Trophoblast cell (in vitro differentiated cells and primary cell): ENCODE data around the gene CAD.

Source experiments
- DNase-seq, 2 donors: peaks; one replicate each; pipeline ENCODE4 v3.0.0-alpha.2; 2016
- H2AFZ ChIP-seq: 2 replicates; pipeline ENCODE4 v1.6.1; 2013; ENCODE audit warnings: low read length, moderate library complexity, mild to moderate bottlenecking; ENCODE audit not compliant: insufficient read depth, poor library complexity
- H2AK5ac ChIP-seq: 2 replicates; pipeline ENCODE4 v1.6.1; 2013; ENCODE audit warnings: mild to moderate bottlenecking, low read length
- H2BK120ac ChIP-seq: 2 replicates; pipeline ENCODE4 v1.6.1; 2013; ENCODE audit warnings: low read length, mild to moderate bottlenecking, moderate library complexity; ENCODE audit not compliant: insufficient read depth, poor library complexity
- H2BK12ac ChIP-seq: 2 replicates; pipeline ENCODE4 v1.6.1; 2013; ENCODE audit warnings: mild to moderate bottlenecking, low read length, moderate library complexity
- H2BK5ac ChIP-seq: 2 replicates; pipeline ENCODE4 v1.6.1; 2013; ENCODE audit warnings: low read length, low read depth, moderate library complexity, mild to moderate bottlenecking; ENCODE audit not compliant: poor library complexity
- H3K14ac ChIP-seq: 2 replicates; pipeline ENCODE4 v1.6.1; 2013; ENCODE audit warnings: mild to moderate bottlenecking, low read length
- H3K18ac ChIP-seq: 2 replicates; pipeline ENCODE4 v1.6.1; 2013; ENCODE audit warnings: mild to moderate bottlenecking, low read length
- H3K23ac ChIP-seq: 2 replicates; pipeline ENCODE4 v1.6.1; 2013; ENCODE audit warnings: low read length
- H3K27ac ChIP-seq: 2 replicates; pipeline ENCODE4 v1.5.1; 2013; ENCODE audit warnings: low read depth, mild to moderate bottlenecking, inconsistent platforms, low read length, moderate library complexity
- H3K27me3 ChIP-seq: 2 replicates; pipeline ENCODE4 v1.6.1; 2013; ENCODE audit warnings: inconsistent platforms, mild to moderate bottlenecking, low read length, moderate library complexity; ENCODE audit not compliant: insufficient read depth
- H3K36me3 ChIP-seq, 2 experiments: 1 replicate in 1 of 2; 2 replicates in 1 of 2; pipeline ENCODE4 v1.6.1; 2013; ENCODE audit warnings: low read length in 2 of 2, mild to moderate bottlenecking in 2 of 2, moderate library complexity in 1 of 2; ENCODE audit not compliant: insufficient read depth in 2 of 2, control insufficient read depth in 1 of 2
- H3K4ac ChIP-seq: 2 replicates; pipeline ENCODE4 v1.6.1; 2013; ENCODE audit warnings: low read depth, mild to moderate bottlenecking, low read length, moderate library complexity
- H3K4me1 ChIP-seq, 2 experiments: 1 replicate in 1 of 2; 2 replicates in 1 of 2; pipeline ENCODE4 v1.6.1; 2013; ENCODE audit warnings: low read length in 2 of 2, mild to moderate bottlenecking in 2 of 2, moderate library complexity in 1 of 2; ENCODE audit not compliant: insufficient read depth in 2 of 2, control insufficient read depth in 1 of 2
- H3K4me2 ChIP-seq: 2 replicates; pipeline ENCODE4 v1.6.1; 2013; ENCODE audit warnings: inconsistent platforms, mild to moderate bottlenecking, low read length, moderate library complexity
- H3K4me3 ChIP-seq: 2 replicates; pipeline ENCODE4 v1.5.1; 2013; ENCODE audit warnings: mild to moderate bottlenecking, low read depth, low read length, inconsistent platforms
- H3K79me1 ChIP-seq: one replicate; pipeline ENCODE4 v1.6.1; 2013; ENCODE audit warnings: low read length
- H3K79me2 ChIP-seq: 2 replicates; pipeline ENCODE4 v1.6.1; 2013; ENCODE audit warnings: low read length, mild to moderate bottlenecking; ENCODE audit not compliant: control insufficient read depth, insufficient read depth, poor library complexity
- H3K9ac ChIP-seq: 2 replicates; pipeline ENCODE4 v1.6.1; 2013; ENCODE audit warnings: mild to moderate bottlenecking, low read length
- H3K9me3 ChIP-seq: 2 replicates; pipeline ENCODE4 v1.6.1; 2013; ENCODE audit warnings: low read depth, mild to moderate bottlenecking, control low read depth, inconsistent platforms, low read length; ENCODE audit not compliant: insufficient read depth
- H4K12ac ChIP-seq: 2 replicates; pipeline ENCODE4 v1.6.1; 2013; ENCODE audit warnings: low read depth, mild to moderate bottlenecking, low read length, moderate library complexity
- H4K8ac ChIP-seq: 2 replicates; pipeline ENCODE4 v1.6.1; 2013; ENCODE audit warnings: low read depth, mild to moderate bottlenecking, low read length, moderate library complexity
- H4K91ac ChIP-seq: one replicate; pipeline ENCODE4 v1.6.1; 2013; ENCODE audit warnings: low read depth, mild to moderate bottlenecking, low read length, moderate library complexity
- WGBS: extraction: QIAGEN DNeasy Blood & Tissue Kit; methylation state at CpG from one replicate; pipeline ENCODE4 v1.1.7; 2013; ENCODE audit warnings: missing lambda C conversion rate; ENCODE audit not compliant: insufficient read length, insufficient coverage; ENCODE audit errors: extremely low coverage; 5-methylcytosine and 5-hydroxymethylcytosine counted together

The CAD gene

GRCh38 chr2:27205206-27205605, 12.0 kb upstream of the CAD start:
- peaks cover 15% of the 10 kb centered on the region for H3K79me1 ChIP-seq
- H3K14ac ChIP-seq: no peak overlapping the region
- no peak overlapping the region for H3K4me3 ChIP-seq
- no peak overlapping the region for H2AFZ ChIP-seq
- H2BK5ac ChIP-seq: no peak overlapping the region
- H4K12ac ChIP-seq: no peak overlapping the region
- peaks cover 2% of the 10 kb centered on the region for H3K9me3 ChIP-seq
- H2BK120ac ChIP-seq: no peak overlapping the region
- H3K27ac ChIP-seq: no peak overlapping the region
- no peak overlapping the region for H3K4ac ChIP-seq
- no peak overlapping the region for H3K23ac ChIP-seq
- H3K79me2 ChIP-seq: peaks cover 5% of the 10 kb centered on the region
- peaks cover 12 to 26% of the 10 kb centered on the region in 2 experiments for H3K4me1 ChIP-seq
- H3K4me2 ChIP-seq: no peak overlapping the region
- H3K18ac ChIP-seq: no peak overlapping the region
- H4K91ac ChIP-seq: no peak overlapping the region
- no peak overlapping the region for H4K8ac ChIP-seq
- H2BK12ac ChIP-seq: no peak overlapping the region
- H2AK5ac ChIP-seq: no peak overlapping the region
- no peak for DNase-seq
- H3K36me3 ChIP-seq: peaks cover 68 to 79% of the 10 kb centered on the region in 2 experiments
- no peak overlapping the region for H3K9ac ChIP-seq
- no CpG with 5 or more reads among the region's 8 CpGs for WGBS
- H3K27me3 ChIP-seq: no peaks in the 10 kb centered on the region

GRCh38 chr2:27206346-27206745, 10.8 kb upstream of the CAD start:
- Histone ChIP-seq H2BK120ac (no peak overlapping the region), H3K27me3 (no peaks in the 10 kb centered on the region), H3K18ac (no peak overlapping the region), H3K79me2 (peaks cover 7% of the 10 kb centered on the region), H2BK12ac (no peak overlapping the region), H3K27ac (no peak overlapping the region), H3K4me1 (peaks cover 12 to 26% of the 10 kb centered on the region in 2 experiments), H2AFZ (no peak overlapping the region), H3K9ac (no peak overlapping the region), H2AK5ac (no peak overlapping the region), H3K9me3 (peaks cover 2% of the 10 kb centered on the region), H3K14ac (no peak overlapping the region), H3K4me2 (no peak overlapping the region), H4K91ac (no peak overlapping the region), H3K79me1 (peaks cover 21% of the 10 kb centered on the region), H4K8ac (no peak overlapping the region), H4K12ac (no peak overlapping the region), H3K36me3 (peaks cover 57 to 69% of the 10 kb centered on the region in 2 experiments), H3K23ac (no peak overlapping the region), H3K4ac (no peak overlapping the region), H2BK5ac (no peak overlapping the region), H3K4me3 (no peak overlapping the region)
- no peak for DNase-seq
- WGBS: no CpG with 5 or more reads among the region's 6 CpGs

GRCh38 chr2:27208486-27209050, 8.6 kb upstream of the CAD start:
- Histone ChIP-seq H2BK120ac (peak overlapping the region; percentile 4), H3K79me1 (peaks cover 33% of the 10 kb centered on the region), H3K9ac (no peak overlapping the region), H3K27me3 (no peaks in the 10 kb centered on the region), H2AK5ac (peak overlapping the region; percentile 69), H3K4me2 (peak overlapping the region; percentile 63), H2AFZ (no peak overlapping the region), H3K23ac (no peak overlapping the region), H3K4me3 (no peak overlapping the region), H3K4me1 (peaks cover 14 to 28% of the 10 kb centered on the region in 2 experiments), H2BK12ac (no peak overlapping the region), H3K79me2 (peaks cover 14% of the 10 kb centered on the region), H3K36me3 (peaks cover 38 to 48% of the 10 kb centered on the region in 2 experiments), H3K4ac (peak overlapping the region; percentile 29), H4K91ac (peak overlapping the region; percentile 41), H3K9me3 (peaks cover 2% of the 10 kb centered on the region), H2BK5ac (peak overlapping the region; percentile 25), H4K12ac (peak overlapping the region; percentile 40), H4K8ac (no peak overlapping the region), H3K18ac (no peak overlapping the region), H3K14ac (peak overlapping the region; percentile 13), H3K27ac (peak overlapping the region; percentile 89)
- DNase-seq: no peak
- no CpG with 5 or more reads among the region's 4 CpGs for WGBS

- peak overlapping the region; percentile 57 for H3K4ac ChIP-seq
- no peak overlapping the region for H2AFZ ChIP-seq
- no peak overlapping the region for H3K4me3 ChIP-seq
- peak overlapping the region; percentile 70 for H4K91ac ChIP-seq
- H2BK120ac ChIP-seq: peak overlapping the region; percentile 77
- no peaks in the 10 kb centered on the region for H3K9me3 ChIP-seq
- H3K4me1 ChIP-seq: peaks cover 14 to 28% of the 10 kb centered on the region in 2 experiments
- H4K12ac ChIP-seq: no peak overlapping the region
- peak overlapping the region; percentile 8 for H3K9ac ChIP-seq
- H3K79me2 ChIP-seq: peaks cover 14% of the 10 kb centered on the region
- H3K4me2 ChIP-seq: peak overlapping the region; percentile 63
- H3K27ac ChIP-seq: peak overlapping the region; percentile 89
- peak overlapping the region; percentile 16 for H3K18ac ChIP-seq
- H4K8ac ChIP-seq: peak overlapping the region; percentile 8
- H3K27me3 ChIP-seq: no peaks in the 10 kb centered on the region
- H2BK12ac ChIP-seq: peak overlapping the region; percentile 69
- peak overlapping the region; percentile 33 for H3K14ac ChIP-seq
- peaks cover 33% of the 10 kb centered on the region for H3K79me1 ChIP-seq
- peak overlapping the region; percentile 79 for H2BK5ac ChIP-seq
- DNase-seq: peak; percentile 80 to 96
- no peak overlapping the region for H2AK5ac ChIP-seq
- H3K23ac ChIP-seq: no peak overlapping the region
- H3K36me3 ChIP-seq: peaks cover 26 to 35% of the 10 kb centered on the region in 2 experiments
- no CpG with 5 or more reads among the region's 6 CpGs for WGBS
These were observed 7.4 kb upstream of the CAD start for GRCh38 chr2:27209621-27210401.
